Stomach (tissue), 4 donors: ENCODE results near the gene ZNF438.

Experiments
- CTCF ChIP-seq, 7 experiments: fragments of 450-650 bp in 4 of 7; fragments of 200-600 bp in 3 of 7; sonication (generic) in 3 of 7; IDR thresholded peaks; one replicate each; pipeline ENCODE4 v1.5.1; 2016 to 2019; ENCODE audit warnings: antibody characterized with exemption in 7 of 7, control low read depth in 2 of 7, mild to moderate bottlenecking in 1 of 7
- EP300 ChIP-seq: sonication (generic); formaldehyde crosslinking; IDR thresholded peaks from one replicate; pipeline ENCODE4 v1.6.1; 2017; ENCODE audit warnings: antibody characterized with exemption
- POLR2AphosphoS5 ChIP-seq, 3 donors: sonication (generic); formaldehyde crosslinking; IDR thresholded peaks; one replicate each; pipeline ENCODE4 v1.6.1; 2016; ENCODE audit warnings: antibody characterized with exemption in 3 of 3

- TF ChIP-seq CTCF (IDR thresholded peaks at IDR 0.05): no peak
- no peak for TF ChIP-seq EP300
- TF ChIP-seq POLR2AphosphoS5 (IDR thresholded peaks at IDR 0.05): no peak
These were observed 31.4 kb downstream of the ZNF438 start for GRCh38 chr10:31000071-31000782.
